ENCODE measurements around the gene SP2. TPM values are rescaled to one million over a fixed set of nuclear protein-coding genes. Genes with fewer than 3 reads are reported as not detected.

The SP2 gene
- total RNA-seq, 1 donor from 2014 or later, result 2.2 TPM

DNA sequence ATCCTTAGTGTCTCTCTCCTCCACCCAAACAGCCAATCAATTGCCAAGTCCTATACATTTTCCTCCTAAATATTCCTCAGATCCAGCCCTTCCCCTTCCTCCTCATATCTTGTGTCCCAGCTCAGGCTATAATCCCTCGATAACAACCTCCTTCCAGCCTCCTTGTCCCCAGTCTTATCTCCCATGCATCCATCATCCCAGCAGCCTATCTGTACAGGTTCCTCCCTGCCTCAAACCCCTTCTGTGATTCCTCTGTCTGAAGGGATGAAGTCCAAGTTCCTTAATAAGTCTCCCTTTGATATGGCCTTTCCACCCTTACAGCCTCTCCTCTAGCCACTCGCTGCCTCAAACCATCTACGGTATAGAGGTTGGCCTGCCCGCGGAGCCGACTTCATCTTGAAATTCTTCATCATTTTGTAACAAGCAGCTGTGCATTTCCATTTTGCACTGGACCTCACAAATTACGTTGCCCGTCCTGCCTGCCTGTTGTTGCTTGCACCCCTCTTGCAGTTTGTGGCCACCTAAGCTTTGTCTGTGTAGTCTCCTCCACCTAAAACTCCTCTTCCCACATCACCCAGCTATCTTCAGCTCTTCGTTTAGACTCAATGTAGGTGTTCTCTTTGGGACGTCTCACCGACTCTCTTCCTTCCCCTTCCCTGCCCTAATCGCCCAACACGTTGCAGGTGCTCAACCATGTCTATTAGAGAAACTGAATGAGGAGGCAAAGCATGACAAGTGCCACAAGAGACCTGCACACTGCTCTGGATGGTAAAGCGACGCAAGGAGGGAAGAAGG lies 74.1 kb downstream of the SP2 start:
- DNase-seq (ENCODE audit: low read depth), result no peak
- Histone ChIP-seq H3K36me3 (ENCODE audit: control insufficient read depth, insufficient read depth, low read length) (no peaks in the 10 kb centered on the region), H3K27me3 (ENCODE audit: control insufficient read depth, insufficient read depth, low read length) (no peaks in the 10 kb centered on the region), H3K4me3 (ENCODE audit: low read depth, low read length) (no peak overlapping the region)
- TF ChIP-seq, protein P1, sequence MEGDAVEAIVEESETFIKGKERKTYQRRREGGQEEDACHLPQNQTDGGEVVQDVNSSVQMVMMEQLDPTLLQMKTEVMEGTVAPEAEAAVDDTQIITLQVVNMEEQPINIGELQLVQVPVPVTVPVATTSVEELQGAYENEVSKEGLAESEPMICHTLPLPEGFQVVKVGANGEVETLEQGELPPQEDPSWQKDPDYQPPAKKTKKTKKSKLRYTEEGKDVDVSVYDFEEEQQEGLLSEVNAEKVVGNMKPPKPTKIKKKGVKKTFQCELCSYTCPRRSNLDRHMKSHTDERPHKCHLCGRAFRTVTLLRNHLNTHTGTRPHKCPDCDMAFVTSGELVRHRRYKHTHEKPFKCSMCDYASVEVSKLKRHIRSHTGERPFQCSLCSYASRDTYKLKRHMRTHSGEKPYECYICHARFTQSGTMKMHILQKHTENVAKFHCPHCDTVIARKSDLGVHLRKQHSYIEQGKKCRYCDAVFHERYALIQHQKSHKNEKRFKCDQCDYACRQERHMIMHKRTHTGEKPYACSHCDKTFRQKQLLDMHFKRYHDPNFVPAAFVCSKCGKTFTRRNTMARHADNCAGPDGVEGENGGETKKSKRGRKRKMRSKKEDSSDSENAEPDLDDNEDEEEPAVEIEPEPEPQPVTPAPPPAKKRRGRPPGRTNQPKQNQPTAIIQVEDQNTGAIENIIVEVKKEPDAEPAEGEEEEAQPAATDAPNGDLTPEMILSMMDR (IDR thresholded peaks at IDR 0.05; ENCODE audit: insufficient read depth, low read length, poor library complexity, severe bottlenecking), result no peak

DNA sequence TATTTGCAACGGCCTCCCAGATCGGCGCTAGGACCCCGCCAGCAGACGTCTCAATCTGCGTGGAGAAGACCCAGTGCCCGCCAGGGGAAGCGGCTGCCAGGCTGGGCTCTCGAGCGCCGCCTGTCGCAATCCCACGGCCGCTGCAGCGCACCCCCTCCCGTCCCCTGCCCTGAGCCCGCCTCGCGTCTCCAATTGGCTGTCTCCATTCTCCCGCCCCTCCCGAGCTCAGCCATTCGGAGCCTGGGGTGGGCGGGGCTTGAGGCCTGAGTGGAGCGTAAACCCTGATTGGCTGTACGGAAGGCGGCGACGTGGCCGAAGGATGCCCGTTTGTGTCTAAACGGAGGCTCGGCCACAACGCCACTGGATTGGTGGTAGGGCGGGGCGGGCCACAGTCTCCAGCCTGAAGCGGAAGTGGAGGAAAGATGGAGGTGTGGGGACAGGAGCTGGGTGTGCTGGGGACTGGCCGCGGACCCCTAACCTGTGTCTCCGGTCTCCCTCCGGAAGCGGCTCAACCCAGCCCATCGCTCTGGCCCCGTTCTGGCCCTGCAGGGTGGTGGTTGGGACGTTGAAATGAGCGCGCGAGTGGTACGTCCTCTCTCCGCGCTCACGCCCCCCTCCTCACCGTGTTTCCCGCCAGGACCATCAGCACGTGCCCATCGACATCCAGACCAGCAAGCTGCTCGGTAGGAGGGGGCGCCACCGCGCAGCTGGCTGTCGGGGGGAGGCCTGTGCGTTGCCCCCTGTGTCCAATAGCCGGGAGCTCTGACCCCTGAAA lies 74.9 kb downstream of the SP2 start, which contains the start of gene CDK5RAP3:
Gene CDK5RAP3 (plus strand): TSS at position 389 of the 775 bp plus-strand sequence. CDS start 34 bp downstream, at position 423.
- H3K27me3 ChIP-seq (ENCODE audit: control insufficient read depth, insufficient read depth, low read length), result no peaks in the 10 kb centered on the region
- no peaks in the 10 kb centered on the region for H3K36me3 ChIP-seq (ENCODE audit: control insufficient read depth, insufficient read depth, low read length)
- DNase-seq (ENCODE audit: low read depth), result peak; percentile 94
- H3K4me3 ChIP-seq (ENCODE audit: low read depth, low read length), result peak within 1 kb of the TSS; percentile 84
- TF ChIP-seq, protein P1 (IDR thresholded peaks at IDR 0.05; ENCODE audit: insufficient read depth, low read length, poor library complexity, severe bottlenecking), result peak; percentile 94

DNA sequence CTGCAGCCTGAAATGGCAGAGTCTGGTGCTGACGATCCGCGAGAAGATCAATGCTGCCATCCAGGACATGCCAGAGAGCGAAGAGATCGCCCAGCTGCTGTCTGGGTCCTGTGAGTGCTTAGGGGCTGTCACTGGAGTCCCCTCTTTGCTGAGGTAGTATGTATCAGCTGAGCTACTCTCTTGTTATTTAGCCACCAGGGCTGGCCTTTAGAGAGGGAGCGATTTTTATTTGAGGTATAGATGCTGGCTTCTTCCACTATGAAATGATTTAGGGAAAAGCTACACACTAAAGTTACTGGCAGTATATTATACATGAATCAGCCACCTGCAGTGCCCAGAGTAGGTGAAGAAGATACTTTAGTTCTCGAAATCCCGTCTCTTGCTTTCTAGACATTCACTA lies 77.5 kb downstream of the SP2 start:
- H3K27me3 ChIP-seq (ENCODE audit: control insufficient read depth, insufficient read depth, low read length), result no peaks in the 10 kb centered on the region
- H3K4me3 ChIP-seq (ENCODE audit: low read depth, low read length), result no peak overlapping the region
- TF ChIP-seq, protein P1 (IDR thresholded peaks at IDR 0.05; ENCODE audit: insufficient read depth, low read length, poor library complexity, severe bottlenecking), result no peak
- DNase-seq (ENCODE audit: low read depth), result no peak
- H3K36me3 ChIP-seq (ENCODE audit: control insufficient read depth, insufficient read depth, low read length), result no peaks in the 10 kb centered on the region

DNA sequence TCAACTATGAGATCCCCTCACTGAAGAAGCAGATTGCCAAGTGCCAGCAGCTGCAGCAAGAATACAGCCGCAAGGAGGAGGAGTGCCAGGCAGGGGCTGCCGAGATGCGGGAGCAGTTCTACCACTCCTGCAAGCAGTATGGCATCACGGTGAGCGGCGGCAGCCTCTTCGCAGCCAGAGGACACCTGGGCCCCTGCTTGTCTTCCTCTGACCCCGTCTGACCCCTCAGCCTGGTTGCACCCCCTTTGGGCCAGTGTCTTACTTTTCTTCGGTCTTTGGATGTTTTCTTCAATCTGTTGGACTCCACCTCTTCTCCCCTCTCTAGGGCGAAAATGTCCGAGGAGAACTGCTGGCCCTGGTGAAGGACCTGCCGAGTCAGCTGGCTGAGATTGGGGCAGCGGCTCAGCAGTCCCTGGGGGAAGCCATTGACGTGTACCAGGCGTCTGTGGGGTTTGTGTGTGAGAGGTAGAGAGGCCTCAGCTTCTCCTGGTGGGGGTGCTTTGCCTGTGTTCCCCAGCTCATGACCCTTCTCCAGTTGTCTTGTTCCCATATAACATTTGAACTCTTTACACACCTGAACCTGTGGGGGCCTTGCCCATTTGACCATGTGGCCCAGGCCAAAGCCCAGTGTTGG lies 79.3 kb downstream of the SP2 start:
- Histone ChIP-seq H3K4me3 (ENCODE audit: low read depth, low read length) (no peak overlapping the region), H3K36me3 (ENCODE audit: control insufficient read depth, insufficient read depth, low read length) (peaks cover under 1% of the 10 kb centered on the region), H3K27me3 (ENCODE audit: control insufficient read depth, insufficient read depth, low read length) (no peaks in the 10 kb centered on the region)
- TF ChIP-seq, protein P1 (IDR thresholded peaks at IDR 0.05; ENCODE audit: insufficient read depth, low read length, poor library complexity, severe bottlenecking), result no peak
- no peak for DNase-seq (ENCODE audit: low read depth)

DNA sequence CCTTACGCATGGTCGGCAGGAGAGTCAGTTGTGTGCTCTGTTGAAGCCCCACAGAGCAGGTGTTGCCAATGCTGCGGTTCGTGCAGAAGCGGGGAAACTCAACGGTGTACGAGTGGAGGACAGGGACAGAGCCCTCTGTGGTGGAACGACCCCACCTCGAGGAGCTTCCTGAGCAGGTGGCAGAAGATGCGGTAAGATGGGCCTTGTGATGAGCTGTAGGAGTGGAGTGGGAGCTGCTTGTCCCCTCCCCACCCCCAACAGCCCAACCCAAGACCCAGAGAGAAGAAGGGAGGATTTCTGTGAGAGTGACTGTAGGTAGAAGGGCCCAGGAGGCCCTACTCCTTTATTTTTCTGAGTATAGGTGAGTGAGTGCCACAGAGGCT lies 79.8 kb downstream of the SP2 start:
- DNase-seq (ENCODE audit: low read depth), result no peak
- TF ChIP-seq, protein P1 (IDR thresholded peaks at IDR 0.05; ENCODE audit: insufficient read depth, low read length, poor library complexity, severe bottlenecking), result no peak
- peaks cover 2% of the 10 kb centered on the region for H3K36me3 ChIP-seq (ENCODE audit: control insufficient read depth, insufficient read depth, low read length)
- no peak overlapping the region for H3K4me3 ChIP-seq (ENCODE audit: low read depth, low read length)
- H3K27me3 ChIP-seq (ENCODE audit: control insufficient read depth, insufficient read depth, low read length), result no peaks in the 10 kb centered on the region

Data from kidney epithelial cell (primary cell).